Measurements from ENCODE around the gene CCL2.

Gene CCL2

GRCh38 chr17:34265711-34266110 is 10.6 kb downstream of the CCL2 start:
- DNase-seq (ENCODE audit: low read depth): no peak

GRCh38 chr17:34269969-34270368 is 14.9 kb downstream of the CCL2 start, which contains the start of gene CCL7:
CCL7 (plus strand) TSS chr17:34270221; CDS start chr17:34270291, 70 bp downstream.
- DNase-seq (ENCODE audit: low read depth): no peak

DNA sequence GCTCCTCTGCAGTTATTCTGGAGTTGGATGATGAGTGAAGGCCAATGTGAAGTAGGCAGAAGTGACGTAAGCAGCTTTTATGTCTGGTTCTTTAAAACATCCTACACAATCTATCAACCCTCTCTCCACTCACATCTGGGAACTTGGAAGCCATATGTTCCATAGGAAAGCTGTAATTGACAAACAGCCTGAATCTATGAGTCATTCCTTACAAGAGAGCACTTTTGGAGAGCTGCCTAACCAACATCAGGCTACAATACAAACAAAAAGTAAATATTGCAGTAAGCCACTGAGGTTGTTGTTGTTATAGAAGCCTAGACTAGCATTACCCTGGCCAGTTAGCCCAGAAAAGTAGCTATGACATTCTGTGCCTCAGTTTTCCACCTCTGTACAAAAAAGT is 20.8 kb downstream of the CCL2 start:
- peak; percentile 92 for DNase-seq (ENCODE audit: low read depth)

DNA sequence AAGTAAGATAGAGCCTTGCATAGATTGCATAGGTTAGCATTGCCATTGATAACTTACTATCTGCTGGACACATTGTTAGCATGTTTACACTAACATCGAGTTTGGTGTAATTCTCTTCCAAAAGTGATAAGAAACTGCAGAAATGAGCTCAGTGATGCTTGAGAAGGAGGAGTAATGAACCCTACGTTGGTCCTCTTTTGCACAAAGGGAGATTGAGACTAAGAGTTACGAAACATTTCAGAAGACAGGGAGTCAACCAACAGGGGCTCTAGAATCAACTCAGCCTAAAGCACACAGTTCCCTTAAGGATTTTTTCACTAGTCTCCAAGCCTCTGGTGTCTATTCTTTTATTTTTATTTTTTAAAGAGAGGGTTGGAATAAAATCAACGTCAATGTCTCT is 21.7 kb downstream of the CCL2 start:
- no peak for DNase-seq (ENCODE audit: low read depth)

DNA sequence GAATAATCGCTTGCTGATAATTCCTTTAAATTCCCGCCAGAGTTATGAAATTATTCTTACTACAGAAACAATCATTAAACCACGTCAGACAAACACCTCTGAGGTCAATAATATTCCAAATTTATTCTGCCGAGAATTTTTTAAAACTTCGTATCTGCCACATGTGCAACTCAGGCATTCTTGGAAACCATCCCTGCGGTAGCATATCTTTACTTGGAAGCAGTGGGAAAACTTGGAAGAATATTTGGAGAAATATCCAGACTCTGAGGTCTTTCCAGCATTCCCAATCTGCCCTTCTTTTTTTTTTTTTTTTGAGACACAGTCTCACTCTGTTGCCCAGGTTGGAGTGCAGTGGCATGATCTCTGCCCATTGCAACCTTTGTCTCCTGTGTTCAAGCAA is 28.5 kb downstream of the CCL2 start:
- DNase-seq (ENCODE audit: low read depth): no peak

- no peak for DNase-seq (ENCODE audit: low read depth)
Measured at GRCh38 chr17:34285286-34285792, 30.3 kb downstream of the CCL2 start, which contains the start of gene CCL11. CCL11 (plus strand) TSS chr17:34285742; CDS start chr17:34285809, 67 bp downstream.

DNA sequence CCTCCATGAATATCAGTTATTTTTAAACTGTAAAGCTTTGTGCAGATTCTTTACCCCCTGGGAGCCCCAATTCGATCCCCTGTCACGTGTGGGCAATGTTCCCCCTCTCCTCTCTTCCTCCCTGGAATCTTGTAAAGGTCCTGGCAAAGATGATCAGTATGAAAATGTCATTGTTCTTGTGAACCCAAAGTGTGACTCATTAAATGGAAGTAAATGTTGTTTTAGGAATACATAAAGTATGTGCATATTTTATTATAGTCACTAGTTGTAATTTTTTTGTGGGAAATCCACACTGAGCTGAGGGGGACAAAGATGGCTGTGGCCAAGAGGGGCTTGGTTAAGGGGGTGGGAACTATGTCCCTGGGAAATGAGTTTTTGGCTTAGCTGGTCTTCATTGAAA is 32.8 kb downstream of the CCL2 start:
- no peak for DNase-seq (ENCODE audit: low read depth)

DNA sequence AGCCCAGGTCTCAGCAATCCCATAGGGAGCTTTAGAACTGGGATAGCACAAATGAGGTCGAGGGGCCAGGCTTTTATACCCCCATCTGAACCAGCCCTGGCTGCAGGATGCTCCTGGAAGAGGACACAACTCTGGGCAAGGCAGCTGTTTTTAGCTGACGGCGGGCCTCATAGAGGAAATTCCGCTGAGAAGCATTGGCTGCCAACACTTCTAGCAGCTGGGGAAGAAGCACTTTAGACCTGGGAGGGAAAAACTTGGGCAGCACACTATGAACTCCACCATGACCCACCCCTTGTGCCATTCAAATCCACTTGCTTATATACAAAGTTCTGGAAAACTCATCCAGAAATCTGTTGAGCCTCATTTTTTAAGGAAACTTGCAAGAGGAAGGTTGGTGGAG is 35.5 kb downstream of the CCL2 start:
- DNase-seq (ENCODE audit: low read depth): no peak

GRCh38 chr17:34291721-34292348 is 36.8 kb downstream of the CCL2 start:
- no peak for DNase-seq (ENCODE audit: low read depth)

- no peak for DNase-seq (ENCODE audit: low read depth)
Measured at GRCh38 chr17:34299027-34299426, 43.9 kb downstream of the CCL2 start.

DNA sequence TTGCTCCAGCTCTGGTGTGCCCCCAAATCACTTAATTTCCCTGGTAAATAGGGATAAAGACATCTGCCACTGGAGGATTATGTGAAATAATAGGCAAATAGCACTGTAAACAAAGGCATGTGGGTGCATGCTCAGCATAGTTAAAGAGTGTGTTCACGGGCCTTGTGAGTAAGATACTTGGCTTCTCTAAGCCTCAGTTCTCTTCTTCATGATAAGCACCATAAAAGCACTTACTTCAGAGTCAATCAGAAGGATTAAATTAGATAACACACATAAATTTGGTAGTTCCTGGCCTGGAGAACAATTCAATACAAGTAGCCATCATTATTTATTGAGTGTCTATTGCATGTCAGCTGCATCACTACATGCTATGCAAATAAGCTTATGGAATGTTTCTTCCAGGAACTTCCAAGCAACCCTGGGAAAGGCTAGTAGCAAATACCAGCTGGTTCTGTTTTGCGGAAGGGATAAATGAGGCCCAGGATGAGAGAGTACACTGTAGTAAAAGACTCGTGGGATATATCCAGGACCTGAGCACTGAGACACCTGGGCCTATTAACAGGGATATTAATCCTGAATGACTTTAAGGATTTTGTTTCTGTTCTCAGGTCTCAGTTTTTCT is 45.0 kb downstream of the CCL2 start:
- no peak for DNase-seq (ENCODE audit: low read depth)

GRCh38 chr17:34300652-34301370 is 45.7 kb downstream of the CCL2 start:
- no peak for DNase-seq (ENCODE audit: low read depth)

DNA sequence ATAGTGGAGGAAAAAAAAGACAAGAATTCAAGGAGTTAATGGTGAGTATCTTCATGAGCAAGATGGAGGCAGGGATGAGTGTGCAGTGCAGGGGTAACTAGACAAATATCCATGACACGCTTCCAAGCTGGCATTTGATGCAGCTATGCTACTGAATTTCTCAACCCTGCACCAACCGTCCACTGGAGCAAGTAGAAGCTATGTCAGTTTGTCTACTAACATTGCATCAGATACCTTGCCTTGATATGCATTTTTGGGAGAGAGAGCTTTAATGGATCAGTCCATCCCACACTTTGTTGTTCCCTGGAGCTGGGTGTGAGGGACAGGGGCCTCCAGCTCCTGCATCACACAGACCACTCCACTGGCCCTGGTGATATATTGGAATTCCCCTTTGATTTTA is 46.9 kb downstream of the CCL2 start:
- peak; percentile 39 for DNase-seq (ENCODE audit: low read depth)

DNA sequence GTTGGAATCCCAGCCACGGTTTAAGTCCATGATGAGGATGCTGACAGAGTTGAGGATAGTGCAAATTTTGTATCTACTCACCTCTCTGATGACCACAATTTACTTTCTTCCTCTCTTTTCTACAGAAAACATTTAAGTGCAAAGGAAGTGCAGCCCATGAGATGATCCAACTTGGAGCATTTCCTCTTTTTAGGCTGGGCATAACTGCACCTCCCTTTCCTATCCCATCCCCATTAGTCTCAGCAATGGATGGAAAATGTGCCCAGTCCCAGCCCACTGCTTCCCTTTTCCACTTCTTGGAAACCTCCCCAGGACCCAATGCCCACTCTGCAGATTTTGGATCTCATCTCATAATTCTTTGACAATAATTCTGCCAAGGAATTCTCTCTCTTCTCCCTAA is 47.6 kb downstream of the CCL2 start:
- no peak for DNase-seq (ENCODE audit: low read depth)

- DNase-seq (ENCODE audit: low read depth): no peak
Measured at GRCh38 chr17:34303606-34304005, 48.5 kb downstream of the CCL2 start.

GRCh38 chr17:34305061-34305460 is 50.0 kb downstream of the CCL2 start:
- no peak for DNase-seq (ENCODE audit: low read depth)

GRCh38 chr17:34305606-34306005 is 50.5 kb downstream of the CCL2 start:
- no peak for DNase-seq (ENCODE audit: low read depth)

DNA sequence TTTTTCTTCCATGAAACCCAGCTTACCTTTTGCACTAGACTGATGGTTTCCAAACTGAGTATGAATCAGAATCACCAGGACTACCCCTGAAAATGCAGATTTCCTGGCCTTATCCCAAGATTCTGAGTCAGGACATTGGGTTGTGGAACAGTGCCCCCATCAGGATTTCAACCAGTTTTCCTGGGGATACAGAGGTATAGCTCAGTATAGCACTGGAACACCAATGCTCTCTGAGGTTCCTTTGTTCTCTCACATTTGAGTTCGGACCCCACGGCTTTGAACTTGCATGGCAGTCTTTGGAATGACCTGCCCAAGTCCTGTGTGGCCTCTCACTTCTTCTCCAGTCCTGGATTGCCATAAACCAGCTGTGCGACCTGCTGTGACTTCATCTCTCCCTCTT is 51.4 kb downstream of the CCL2 start:
- DNase-seq (ENCODE audit: low read depth): peak; percentile 66
